K562 (cell line): ENCODE results near the gene TMEM208. TPM values are rescaled to one million over a fixed set of nuclear protein-coding genes. Genes with fewer than 3 reads are reported as not detected.

Experiments used
- BCOR ChIP-seq: fragments of 450-650 bp; IDR thresholded peaks from 2 replicates; pipeline ENCODE4 v1.6.1; 2016
- BRCA1 ChIP-seq, 2 experiments: fragments of 450-650 bp in 1 of 2; sonication (generic) in 1 of 2; formaldehyde crosslinking in 1 of 2; IDR thresholded peaks; 2 replicates each; pipeline versions ENCODE4 v1.5.0 to v1.6.1; 2017 to 2020; ENCODE audit warnings: mild to moderate bottlenecking in 1 of 2, missing genetic modification reagents in 1 of 2
- ESRRA ChIP-seq: fragments of 450-650 bp; IDR thresholded peaks from 2 replicates; pipeline ENCODE4 v1.6.1; 2014; ENCODE audit warnings: low read depth, mild to moderate bottlenecking, moderate library complexity, borderline replicate concordance
- NCOA1 ChIP-seq: fragments of 450-650 bp; IDR thresholded peaks from 2 replicates; pipeline ENCODE4 v1.6.1; 2016; ENCODE audit warnings: low read depth
- SMAD3 ChIP-seq: fragments of 450-650 bp; formaldehyde crosslinking; conservative IDR thresholded peaks from 2 replicates; pipeline ENCODE4 v1.4.0; 2020; ENCODE audit warnings: mild to moderate bottlenecking
- U2AF1 ChIP-seq: fragments of 200-400 bp; formaldehyde crosslinking; optimal IDR thresholded peaks from 2 replicates; pipeline ENCODE3; 2017; ENCODE audit warnings: mild to moderate bottlenecking, low read depth, low read length, moderate library complexity
- XRCC4 ChIP-seq: IDR thresholded peaks from one replicate; pipeline ENCODE4 v1.6.1; 2011; ENCODE audit not compliant: insufficient read depth, insufficient read length; ENCODE audit errors: extremely low read depth
- ZNF766 ChIP-seq: fragments of 200-800 bp; sonication (Bioruptor generic); conservative IDR thresholded peaks from 2 replicates; pipeline ENCODE4 v1.6.1; 2016; ENCODE audit warnings: missing genetic modification characterization, missing compliant biosample characterization
- polyA plus RNA-seq, 8 experiments: library from polyadenylated mRNA; depleted of rRNA in 4 of 8; stranded (reverse) in 5 of 8; unstranded in 3 of 8; fragments of >200 nt; fragmentation: Nextera tagmentation in 2 of 8; fragmentation: Illumina TruSeq in 1 of 8; extraction: Ambion mirVana in 2 of 8; extraction: Trizol in 1 of 8; gene quantifications; 2 replicates each; pipeline versions ENCODE4 v1.2.1 to v1.2.3, GENCODE V29; 2011 to 2014; ENCODE audit warnings: inconsistent platforms in 1 of 8, missing spikeins in 1 of 8
- total RNA-seq, 7 experiments: library from RNA; depleted of rRNA in 6 of 7; stranded (reverse); fragments of >200 nt in 6 of 7; fragmentation: Illumina TruSeq in 2 of 7; extraction: Trizol in 2 of 7; gene quantifications; 2 replicates each; pipeline versions ENCODE4 v1.2.1 to v1.2.3, GENCODE V29; 2011 to 2021; ENCODE audit warnings: low replicate concordance in 1 of 7
- TF ChIP-seq, protein P1 (sequence below): fragments of 450-650 bp; IDR thresholded peaks from 2 replicates; pipeline ENCODE4 v1.6.1; 2016; ENCODE audit warnings: low read depth

Gene TMEM208
- total and polyA plus RNA-seq, 9 of the 15 experiments (the other 6 are each of a cell fraction or from before 2014, with no cell fraction given): 31.8 to 239 (median 54.3) TPM

DNA sequence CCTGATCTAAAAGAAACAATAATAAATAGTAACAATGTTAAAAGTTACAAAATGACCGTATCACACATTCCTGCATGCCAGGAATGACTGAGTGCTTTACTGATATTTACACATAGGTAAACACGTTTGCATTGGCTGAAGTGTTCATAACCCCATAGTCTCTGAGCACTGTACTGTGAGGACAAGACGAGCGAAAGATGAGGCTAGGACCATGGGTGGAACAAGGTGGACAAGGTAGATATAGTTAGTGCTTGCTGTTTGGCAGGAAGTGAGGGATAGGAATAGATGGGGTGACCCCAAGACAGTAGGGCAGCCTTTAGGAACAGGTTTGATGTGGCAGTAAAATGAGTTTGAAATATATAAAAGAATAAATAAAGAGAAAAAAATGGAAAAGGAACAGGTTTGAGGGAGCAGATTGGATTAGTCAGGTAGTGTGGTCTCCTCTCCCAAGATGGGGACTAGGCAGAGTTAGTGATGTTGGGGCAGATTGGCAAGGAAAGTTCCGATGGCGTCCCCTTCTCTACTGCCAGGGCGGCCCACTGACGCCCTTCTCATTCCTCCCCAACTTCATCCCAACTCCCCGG is 35.4 kb upstream of the TMEM208 start (continued):
- TF ChIP-seq, protein P1, sequence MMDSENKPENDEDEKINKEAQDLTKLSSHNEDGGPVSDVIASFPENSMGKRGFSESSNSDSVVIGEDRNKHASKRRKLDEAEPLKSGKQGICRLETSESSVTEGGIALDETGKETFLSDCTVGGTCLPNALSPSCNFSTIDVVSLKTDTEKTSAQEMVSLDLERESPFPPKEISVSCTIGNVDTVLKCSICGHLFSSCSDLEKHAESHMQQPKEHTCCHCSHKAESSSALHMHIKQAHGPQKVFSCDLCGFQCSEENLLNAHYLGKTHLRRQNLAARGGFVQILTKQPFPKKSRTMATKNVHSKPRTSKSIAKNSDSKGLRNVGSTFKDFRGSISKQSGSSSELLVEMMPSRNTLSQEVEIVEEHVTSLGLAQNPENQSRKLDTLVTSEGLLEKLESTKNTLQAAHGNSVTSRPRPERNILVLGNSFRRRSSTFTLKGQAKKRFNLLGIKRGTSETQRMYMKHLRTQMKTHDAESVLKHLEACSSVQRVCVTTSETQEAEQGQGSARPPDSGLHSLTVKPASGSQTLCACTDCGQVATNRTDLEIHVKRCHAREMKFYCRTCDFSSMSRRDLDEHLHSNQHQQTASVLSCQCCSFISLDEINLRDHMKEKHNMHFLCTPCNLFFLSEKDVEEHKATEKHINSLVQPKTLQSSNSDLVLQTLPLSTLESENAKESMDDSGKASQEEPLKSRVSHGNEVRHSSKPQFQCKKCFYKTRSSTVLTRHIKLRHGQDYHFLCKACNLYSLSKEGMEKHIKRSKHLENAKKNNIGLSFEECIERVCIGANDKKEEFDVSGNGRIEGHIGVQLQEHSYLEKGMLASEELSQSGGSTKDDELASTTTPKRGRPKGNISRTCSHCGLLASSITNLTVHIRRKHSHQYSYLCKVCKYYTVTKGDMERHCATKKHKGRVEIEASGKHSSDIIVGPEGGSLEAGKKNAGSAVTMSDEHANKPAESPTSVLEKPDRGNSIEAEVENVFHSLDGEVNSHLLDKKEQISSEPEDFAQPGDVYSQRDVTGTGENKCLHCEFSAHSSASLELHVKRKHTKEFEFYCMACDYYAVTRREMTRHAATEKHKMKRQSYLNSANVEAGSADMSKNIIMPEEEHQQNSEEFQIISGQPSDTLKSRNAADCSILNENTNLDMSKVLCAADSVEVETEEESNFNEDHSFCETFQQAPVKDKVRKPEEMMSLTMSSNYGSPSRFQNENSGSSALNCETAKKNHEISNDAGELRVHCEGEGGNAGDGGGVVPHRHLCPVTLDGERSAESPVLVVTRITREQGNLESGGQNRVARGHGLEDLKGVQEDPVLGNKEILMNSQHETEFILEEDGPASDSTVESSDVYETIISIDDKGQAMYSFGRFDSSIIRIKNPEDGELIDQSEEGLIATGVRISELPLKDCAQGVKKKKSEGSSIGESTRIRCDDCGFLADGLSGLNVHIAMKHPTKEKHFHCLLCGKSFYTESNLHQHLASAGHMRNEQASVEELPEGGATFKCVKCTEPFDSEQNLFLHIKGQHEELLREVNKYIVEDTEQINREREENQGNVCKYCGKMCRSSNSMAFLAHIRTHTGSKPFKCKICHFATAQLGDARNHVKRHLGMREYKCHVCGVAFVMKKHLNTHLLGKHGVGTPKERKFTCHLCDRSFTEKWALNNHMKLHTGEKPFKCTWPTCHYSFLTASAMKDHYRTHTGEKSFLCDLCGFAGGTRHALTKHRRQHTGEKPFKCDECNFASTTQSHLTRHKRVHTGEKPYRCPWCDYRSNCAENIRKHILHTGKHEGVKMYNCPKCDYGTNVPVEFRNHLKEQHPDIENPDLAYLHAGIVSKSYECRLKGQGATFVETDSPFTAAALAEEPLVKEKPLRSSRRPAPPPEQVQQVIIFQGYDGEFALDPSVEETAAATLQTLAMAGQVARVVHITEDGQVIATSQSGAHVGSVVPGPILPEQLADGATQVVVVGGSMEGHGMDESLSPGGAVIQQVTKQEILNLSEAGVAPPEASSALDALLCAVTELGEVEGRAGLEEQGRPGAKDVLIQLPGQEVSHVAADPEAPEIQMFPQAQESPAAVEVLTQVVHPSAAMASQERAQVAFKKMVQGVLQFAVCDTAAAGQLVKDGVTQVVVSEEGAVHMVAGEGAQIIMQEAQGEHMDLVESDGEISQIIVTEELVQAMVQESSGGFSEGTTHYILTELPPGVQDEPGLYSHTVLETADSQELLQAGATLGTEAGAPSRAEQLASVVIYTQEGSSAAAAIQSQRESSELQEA: no peak
- TF ChIP-seq ESRRA: no peak
- no peak for TF ChIP-seq NCOA1
- TF ChIP-seq BCOR: 0 out of 2 replicates have a peak, but pooled peaks have one; percentile 8
- no peak for TF ChIP-seq XRCC4
- TF ChIP-seq U2AF1: no peak
- no peak for TF ChIP-seq SMAD3
- no peak for TF ChIP-seq ZNF766
- no peak for TF ChIP-seq BRCA1 (IDR thresholded peaks at IDR 0.05)
- no peak for TF ChIP-seq BRCA1 (CRISPR knock-in tag; IDR thresholded peaks at IDR 0.05)
- TF ChIP-seq, all 486 proteins: peak for 7
